Muscle of leg (tissue), 11 donors: ENCODE data around the gene PLEKHA4. TPM values are rescaled to one million over a fixed set of nuclear protein-coding genes. Genes with fewer than 3 reads are reported as not detected.
"Not testable (repeated sequence)": the region's sequence is repeated elsewhere in the genome, so short reads cannot be mapped to it uniquely, and the experiment has no call there.

Experiments used
- DNase-seq: peaks from one replicate; pipeline ENCODE4 v3.0.0; 2013
- H3K27ac ChIP-seq: one replicate; pipeline ENCODE4 v1.5.1; 2013; ENCODE audit warnings: mild to moderate bottlenecking, low read length, control low read depth
- H3K27me3 ChIP-seq: one replicate; pipeline ENCODE4 v1.6.1; 2013; ENCODE audit warnings: low read length; ENCODE audit not compliant: control insufficient read depth, insufficient read depth
- H3K36me3 ChIP-seq: one replicate; pipeline ENCODE4 v1.6.1; 2013; ENCODE audit warnings: low read length; ENCODE audit not compliant: control insufficient read depth, insufficient read depth
- H3K4me1 ChIP-seq: one replicate; pipeline ENCODE4 v1.6.1; 2013; ENCODE audit warnings: low read length; ENCODE audit not compliant: control insufficient read depth, insufficient read depth
- H3K4me3 ChIP-seq: one replicate; pipeline ENCODE4 v1.5.1; 2013; ENCODE audit warnings: low read length, control low read depth
- H3K9me3 ChIP-seq: replicated peaks from 2 replicates; pipeline ENCODE4 v1.6.1; 2013; ENCODE audit warnings: low read depth, low read length; ENCODE audit not compliant: control insufficient read depth
- WGBS: methylation state at CpG from one replicate; pipeline ENCODE4 v1.1.5; 2013; ENCODE audit warnings: missing lambda C conversion rate; ENCODE audit not compliant: insufficient coverage; 5-methylcytosine and 5-hydroxymethylcytosine counted together
- polyA plus RNA-seq, 8 donors: library from polyadenylated mRNA; unstranded; fragments of 120-200 nt; gene quantifications; one replicate each; pipeline versions ENCODE4 v1.2.1 to v1.2.3, GENCODE V29; 2013; ENCODE audit warnings: inconsistent platforms in 1 of 8, low replicate concordance in 1 of 8; ENCODE audit not compliant: insufficient read length in 8 of 8, insufficient read depth in 1 of 8
- total RNA-seq: library from RNA; stranded (reverse); fragments of 120-200 nt; gene quantifications from one replicate; pipeline ENCODE4 v1.2.4, GENCODE V29; 2013

Gene PLEKHA4
- total and polyA plus RNA-seq, 9 donors = 18.7 to 59.0 (median 37.8) TPM

DNA sequence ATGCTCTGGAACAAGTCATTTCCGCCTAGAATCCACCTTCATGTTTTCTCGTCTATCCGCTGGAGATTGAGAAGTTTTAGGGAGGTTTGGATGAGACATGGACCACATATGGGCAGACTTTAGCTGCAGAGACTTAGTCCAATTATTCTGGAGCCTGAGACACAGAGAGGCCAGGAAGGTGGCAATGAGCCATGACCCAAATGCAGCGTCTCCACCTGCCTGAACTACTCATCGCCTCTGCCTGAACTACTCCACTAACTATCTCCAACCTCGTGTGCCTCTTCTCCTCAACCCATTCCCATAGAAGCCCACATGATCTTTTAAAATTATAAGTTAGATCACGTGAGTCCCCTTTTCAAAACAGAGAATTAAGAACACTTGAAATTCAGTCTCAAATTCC, 5.6 kb downstream of the PLEKHA4 start:
- H3K4me3 ChIP-seq = no peak overlapping the region
- peaks cover 18% of the 10 kb centered on the region for H3K4me1 ChIP-seq
- no peaks in the 10 kb centered on the region for H3K27me3 ChIP-seq
- H3K36me3 ChIP-seq = peaks cover 46% of the 10 kb centered on the region
- no peak overlapping the region for H3K27ac ChIP-seq
- H3K9me3 ChIP-seq = no peaks in the 10 kb centered on the region
- peak; percentile 36 for DNase-seq
- 60% methylated on average over 1 of the region's 7 CpGs for WGBS

DNA sequence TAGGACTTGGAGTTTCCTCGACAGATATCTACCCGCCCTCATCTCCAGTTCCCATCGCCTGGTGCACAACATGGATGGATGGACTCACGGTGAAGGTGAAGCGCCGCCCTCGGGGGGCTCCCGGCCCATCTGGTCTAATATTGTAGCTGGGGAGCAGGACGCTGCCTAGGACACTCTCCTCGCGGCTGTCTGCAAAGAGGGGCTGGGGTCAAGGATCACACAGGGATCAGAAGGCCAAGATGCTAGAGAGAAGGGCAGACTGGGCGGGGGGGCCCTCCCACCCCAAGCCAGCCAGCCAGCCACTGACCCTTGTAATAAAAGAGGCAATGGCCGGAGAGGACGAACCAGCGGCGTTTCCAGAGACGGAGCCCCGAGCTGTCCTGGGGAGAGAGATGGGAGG, 7.1 kb downstream of the PLEKHA4 start:
- no peak for DNase-seq
- Histone ChIP-seq H3K4me3 (no peak overlapping the region), H3K4me1 (peaks cover 4% of the 10 kb centered on the region), H3K36me3 (peaks cover 52% of the 10 kb centered on the region), H3K27ac (no peak overlapping the region), H3K27me3 (no peaks in the 10 kb centered on the region), H3K9me3 (no peaks in the 10 kb centered on the region)
- 59% methylated on average over 15 of the region's 18 CpGs for WGBS

DNA sequence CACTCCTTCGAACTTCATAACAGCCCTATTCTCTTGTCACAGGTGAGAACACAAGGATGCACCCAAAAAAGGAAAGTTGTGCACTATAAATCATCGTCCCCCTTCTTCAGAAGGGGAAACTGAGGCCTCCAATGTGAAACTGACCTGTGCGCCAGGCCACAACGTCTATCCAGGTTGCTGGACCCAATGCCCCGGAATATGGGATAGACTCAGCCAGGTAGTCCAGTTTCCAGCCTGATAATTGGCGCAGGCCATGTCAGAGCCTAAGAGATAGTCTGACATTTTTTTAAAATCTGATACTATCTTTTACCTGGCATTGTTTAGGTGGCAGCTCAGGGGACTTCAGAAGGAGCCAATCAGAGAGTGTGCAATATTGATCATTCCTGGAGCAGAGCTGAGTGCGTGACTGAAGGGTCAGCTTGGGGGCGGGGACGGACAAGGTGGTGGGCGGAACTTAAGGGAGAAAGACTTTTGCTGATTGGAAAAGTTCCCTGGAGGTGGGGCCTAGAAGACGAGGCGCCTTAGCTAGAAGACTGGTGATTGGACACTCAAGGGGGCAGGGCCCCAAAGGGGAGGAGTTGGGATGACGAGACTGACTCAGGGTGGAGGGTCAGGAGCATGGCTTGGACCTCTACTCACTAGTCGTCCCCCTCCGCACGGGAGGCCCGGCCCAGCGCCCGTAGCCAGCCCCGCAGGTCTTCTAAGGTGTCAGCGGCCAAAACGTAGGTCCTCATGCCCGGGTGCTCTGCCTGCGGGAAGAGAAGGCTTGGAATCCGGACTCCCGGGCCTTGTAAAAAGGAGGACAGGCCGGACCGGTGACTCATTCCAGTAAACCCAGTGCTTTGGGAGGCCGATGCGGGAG, 8.5 kb downstream of the PLEKHA4 start:
- Histone ChIP-seq H3K27ac (no peak overlapping the region), H3K4me1 (peaks cover 4% of the 10 kb centered on the region), H3K4me3 (no peak overlapping the region), H3K9me3 (no peaks in the 10 kb centered on the region), H3K36me3 (peaks cover 46% of the 10 kb centered on the region), H3K27me3 (no peaks in the 10 kb centered on the region)
- peak; percentile 42 for DNase-seq
- WGBS = 72% methylated on average over 24 of the region's 30 CpGs

DNA sequence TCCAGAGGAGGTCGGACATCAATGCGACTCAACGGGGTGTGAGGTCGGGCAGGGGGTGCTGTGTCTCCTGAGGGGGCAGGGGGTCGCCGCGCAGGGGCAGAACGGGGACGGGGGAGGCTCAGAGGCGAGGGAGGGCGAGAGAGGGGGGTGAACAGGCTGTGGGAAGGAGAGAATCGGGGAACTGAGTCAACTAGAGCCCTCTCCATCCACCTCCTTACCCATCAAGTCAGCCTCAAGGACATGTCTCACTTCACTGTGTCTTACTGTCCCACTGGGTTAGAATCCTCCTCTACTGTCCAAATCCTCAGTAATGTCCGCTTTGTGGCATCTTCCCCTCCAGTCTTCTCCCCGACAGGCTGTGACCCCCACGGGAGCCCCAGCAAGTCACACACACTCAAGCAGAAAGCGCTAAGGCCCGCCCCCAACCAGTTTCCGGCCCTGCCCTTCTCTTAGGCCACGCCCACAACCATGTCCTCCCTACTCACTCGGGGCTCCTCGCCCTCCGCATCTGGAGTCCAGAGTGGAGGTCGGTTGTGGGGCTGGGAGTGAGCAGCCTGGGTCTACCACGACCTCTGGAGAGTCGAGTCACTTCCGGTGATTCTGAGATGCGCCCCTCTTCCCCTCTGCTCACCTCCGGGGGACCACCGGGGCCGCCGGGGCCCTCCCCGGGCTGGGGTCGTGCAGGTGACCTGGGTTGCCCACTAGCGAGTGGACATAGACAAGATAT, 9.3 kb downstream of the PLEKHA4 start:
- H3K27ac ChIP-seq = no peak overlapping the region
- H3K4me1 ChIP-seq = peaks cover 4% of the 10 kb centered on the region
- no peaks in the 10 kb centered on the region for H3K27me3 ChIP-seq
- H3K4me3 ChIP-seq = no peak overlapping the region
- H3K36me3 ChIP-seq = peaks cover 45% of the 10 kb centered on the region
- 44% methylated on average over 13 of the region's 34 CpGs for WGBS
- no peaks in the 10 kb centered on the region for H3K9me3 ChIP-seq
- DNase-seq = no peak

DNA sequence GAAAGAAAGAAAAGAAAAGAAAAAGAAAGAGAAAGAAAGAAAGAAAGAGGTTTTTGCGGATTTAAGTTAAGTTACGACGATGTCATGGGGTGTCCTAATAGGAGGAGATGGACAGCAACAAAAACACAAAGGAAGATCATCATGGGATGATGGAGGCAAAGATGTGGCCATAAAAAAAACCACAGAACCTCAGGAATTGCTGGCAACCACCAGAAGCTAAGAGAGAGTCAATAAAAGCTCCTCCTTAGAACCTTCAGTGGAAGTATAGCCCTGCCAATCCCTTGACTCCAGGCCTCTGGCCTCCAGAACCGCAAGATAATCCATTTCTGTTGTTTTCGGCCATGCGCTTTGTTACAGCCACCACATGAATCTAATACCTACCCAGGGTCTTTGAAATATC, 11.5 kb downstream of the PLEKHA4 start:
- Histone ChIP-seq H3K4me3 (no peak overlapping the region), H3K27ac (no peak overlapping the region), H3K36me3 (peaks cover 55% of the 10 kb centered on the region), H3K4me1 (peaks cover 4% of the 10 kb centered on the region), H3K9me3 (no peaks in the 10 kb centered on the region), H3K27me3 (no peaks in the 10 kb centered on the region)
- DNase-seq = no peak
- WGBS = 93% methylated on average over 3 of the region's 6 CpGs

DNA sequence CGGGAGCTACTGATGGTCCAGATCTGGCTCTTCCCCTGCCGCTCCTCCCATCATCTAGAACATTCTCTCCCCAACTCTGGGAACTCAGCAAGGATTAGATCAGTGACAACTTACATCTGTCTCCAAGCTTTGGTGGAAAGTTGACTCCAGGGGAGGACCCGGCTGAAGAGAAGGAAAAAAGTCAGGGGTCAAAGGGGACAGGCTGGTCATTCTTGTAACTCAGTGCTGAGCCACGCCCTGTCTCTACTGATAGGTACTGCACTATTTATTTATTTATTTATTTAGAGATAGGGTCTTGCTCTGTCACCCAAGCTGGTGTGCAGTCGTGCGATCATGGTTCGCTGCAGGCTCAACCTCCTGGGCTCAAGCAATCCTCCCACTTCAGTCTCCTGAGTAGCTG, 14.3 kb downstream of the PLEKHA4 start:
- no peaks in the 10 kb centered on the region for H3K27me3 ChIP-seq
- H3K9me3 ChIP-seq = no peaks in the 10 kb centered on the region
- no peak for DNase-seq
- H3K27ac ChIP-seq = no peak overlapping the region
- H3K36me3 ChIP-seq = peaks cover 37% of the 10 kb centered on the region
- H3K4me1 ChIP-seq = peaks cover under 1% of the 10 kb centered on the region
- WGBS = 87% methylated on average over 3 of the region's 7 CpGs
- no peak overlapping the region for H3K4me3 ChIP-seq

DNA sequence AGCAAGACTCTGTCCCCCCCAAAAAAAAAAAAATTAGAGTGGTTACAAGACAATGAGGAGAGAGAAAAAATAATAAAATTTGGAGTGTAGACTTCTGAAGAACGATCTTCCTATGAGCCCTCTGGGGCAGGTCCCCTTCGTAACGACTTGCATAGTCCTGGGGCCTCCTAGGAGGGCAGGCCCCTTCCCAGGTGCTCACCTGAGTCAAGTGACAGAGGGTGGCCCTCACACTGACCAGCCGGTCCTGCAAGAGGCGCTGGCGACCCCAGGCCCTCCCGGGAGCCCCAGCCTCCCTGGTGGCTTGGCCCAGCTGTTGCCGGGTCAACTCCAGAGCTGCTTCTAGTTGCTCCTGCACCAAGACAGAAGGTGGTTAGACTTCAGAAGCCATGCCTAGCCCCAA, 14.9 kb downstream of the PLEKHA4 start:
- Histone ChIP-seq H3K9me3 (no peaks in the 10 kb centered on the region), H3K27ac (no peak overlapping the region), H3K27me3 (no peaks in the 10 kb centered on the region), H3K36me3 (peaks cover 38% of the 10 kb centered on the region), H3K4me1 (no peaks in the 10 kb centered on the region), H3K4me3 (no peak overlapping the region)
- WGBS = 90% methylated on average over 8 of the region's 8 CpGs
- DNase-seq = no peak

DNA sequence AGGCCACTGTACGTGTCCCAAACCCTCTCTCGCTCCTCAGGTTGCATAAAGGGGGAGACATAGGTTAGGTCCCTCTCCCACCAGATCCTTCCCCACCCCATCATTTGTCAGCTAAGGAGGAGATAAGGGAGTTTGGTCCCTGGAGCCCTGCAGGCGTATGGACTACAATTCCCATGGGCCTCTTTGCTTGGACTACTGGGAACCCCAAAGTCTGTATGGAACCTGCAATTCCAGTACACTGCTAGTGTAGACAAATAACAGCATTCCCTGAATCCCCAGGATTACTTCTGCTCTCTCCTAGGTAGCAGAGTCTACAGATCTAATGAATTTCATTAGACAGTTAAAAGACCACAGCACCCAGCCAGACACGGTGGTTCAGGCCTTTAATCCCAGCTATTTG, 16.1 kb downstream of the PLEKHA4 start:
- DNase-seq = no peak
- H3K4me1 ChIP-seq = no peaks in the 10 kb centered on the region
- H3K27ac ChIP-seq = no peak overlapping the region
- no peak overlapping the region for H3K4me3 ChIP-seq
- WGBS = 100% methylated on average over 1 of the region's 4 CpGs
- H3K9me3 ChIP-seq = no peaks in the 10 kb centered on the region
- no peaks in the 10 kb centered on the region for H3K27me3 ChIP-seq
- H3K36me3 ChIP-seq = peaks cover 41% of the 10 kb centered on the region

DNA sequence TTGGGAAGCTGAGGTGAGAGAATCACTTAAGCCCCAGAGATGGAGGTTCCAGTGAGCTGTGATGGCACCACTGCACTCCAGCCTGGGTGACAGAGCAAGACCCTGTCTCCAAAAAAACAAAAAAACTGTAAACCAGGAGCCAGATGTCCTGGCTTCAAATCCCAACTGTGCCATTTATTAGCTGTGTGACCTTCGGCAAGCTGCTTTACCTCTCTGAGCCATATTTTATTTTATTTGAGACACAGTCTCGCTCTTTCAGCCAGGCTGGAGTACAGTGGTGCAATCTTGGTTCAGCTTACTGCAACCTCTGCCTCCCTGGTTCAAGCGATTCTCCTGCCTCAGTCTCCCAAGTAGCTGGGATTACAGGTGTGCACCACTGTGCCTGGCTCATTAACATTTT, 21.8 kb downstream of the PLEKHA4 start:
- H3K36me3 ChIP-seq = peaks cover 45% of the 10 kb centered on the region
- not testable (repeated sequence) for H3K27me3 ChIP-seq, H3K4me3 ChIP-seq, H3K27ac ChIP-seq, DNase-seq, H3K9me3 ChIP-seq, H3K4me1 ChIP-seq
- WGBS = 87% methylated on average over 2 of the region's 3 CpGs

DNA sequence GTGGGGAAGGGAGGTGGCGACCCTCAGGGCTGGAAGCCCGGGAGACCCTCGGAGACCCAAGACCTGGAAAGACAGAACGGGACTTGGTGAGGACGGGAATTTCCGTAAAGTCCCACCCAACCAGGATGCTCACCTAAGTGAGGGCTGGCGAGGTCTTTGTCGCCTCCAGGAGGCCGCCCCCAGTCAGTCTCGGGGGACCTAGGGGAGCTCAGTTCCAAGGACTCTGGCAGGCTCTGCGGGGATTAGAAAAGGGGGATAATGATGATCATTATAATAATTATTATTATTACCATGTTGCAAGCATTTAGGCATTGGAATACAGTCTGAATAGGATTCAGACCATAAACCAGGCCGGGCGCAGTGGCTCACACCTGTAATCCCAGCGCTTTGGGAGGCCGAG, 23.0 kb downstream of the PLEKHA4 start:
- Histone ChIP-seq H3K36me3 (peaks cover 48% of the 10 kb centered on the region), H3K27ac (no peak overlapping the region), H3K27me3 (no peaks in the 10 kb centered on the region), H3K9me3 (no peaks in the 10 kb centered on the region), H3K4me1 (no peaks in the 10 kb centered on the region), H3K4me3 (no peak overlapping the region)
- DNase-seq = no peak
- 100% methylated on average over 1 of the region's 15 CpGs for WGBS
